ENCODE data around the gene CCDC200. TPM values are rescaled to one million over a fixed set of nuclear protein-coding genes. Genes with fewer than 3 reads are reported as not detected.

CCDC200 gene
- total and polyA plus RNA-seq, 2 donors (not counting 3 experiments of a cell fraction or from before 2014, with no cell fraction given), result not detected

- Histone ChIP-seq H3K4me1 (ENCODE audit: control insufficient read depth, extremely low read depth, insufficient read depth, low read length) (peaks cover 16% of the 10 kb centered on the region), H3K27me3 (ENCODE audit: control insufficient read depth in 2 of 2, insufficient read depth in 2 of 2, low read length in 2 of 2) (no peaks in the 10 kb centered on the region), H3K79me2 (ENCODE audit: control insufficient read depth, insufficient read depth, low read length) (peaks cover 5% of the 10 kb centered on the region), H3K9me1 (replicated peaks; ENCODE audit: control insufficient read depth, extremely low read depth, insufficient read depth, low read length) (no peaks in the 10 kb centered on the region), H3K9me3 (replicated peaks; ENCODE audit: control insufficient read depth, insufficient read depth, low read length) (no peaks in the 10 kb centered on the region), H3K4me3 (replicated peaks in 1 of 3; ENCODE audit: insufficient read depth in 1 of 3, low read depth in 1 of 3, low read length in 3 of 3) (peak overlapping the region; percentile 72 to 79 (median 75)), H3K9ac (replicated peaks; ENCODE audit: extremely low read depth, insufficient read depth, low read length) (peak overlapping the region; percentile 81), H3K4me2 (ENCODE audit: insufficient read depth, low read length) (peak overlapping the region; percentile 90), H3K36me3 (ENCODE audit: control insufficient read depth in 2 of 2, extremely low read depth in 1 of 2, insufficient read depth in 2 of 2, low read length in 2 of 2) (peaks cover 9 to 28% of the 10 kb centered on the region in 2 experiments), H2AFZ (ENCODE audit: low read depth, low read length) (peak overlapping the region; percentile 73), H4K20me1 (replicated peaks; ENCODE audit: control insufficient read depth, extremely low read depth, insufficient read depth, low read length) (no peaks in the 10 kb centered on the region), H3K27ac (ENCODE audit: insufficient read depth, low read depth, low read length) (peak overlapping the region; percentile 37)
- dilution Hi-C loops (cut with MboI; ENCODE audit: extremely low pct_ligation_motif_present, low sequenced_read_pairs), result no loop called here
- no peak for TF ChIP-seq GATA2 (IDR thresholded peaks at IDR 0.05; ENCODE audit: insufficient read depth, insufficient read length, low read depth, low read length)
- TF ChIP-seq POLR2A (IDR thresholded peaks at IDR 0.05; ENCODE audit: low read depth, low read length), result no peak
- no peak for TF ChIP-seq MYC (IDR thresholded peaks at IDR 0.05; ENCODE audit: low read depth, low read length)
- no TSS peak for BruUV-seq (replicated peaks)
- FAIRE-seq (peak; percentile 68), DNase-seq (ENCODE audit: low read depth, low spot score) (no peak)
- CTCF ChIA-PET, result interaction anchor here (1.1 to 3.9 kb wide), 7 partner anchors 9 to 188 kb away, joined by 3 to 22 read pairs (median 10); partner anchors contain the start of gene NBR1
- intact Hi-C loops (cut with micrococcal nuclease), result loop anchor here (1.0 kb wide), 1 partner anchor 189 kb away; no protein-coding TSS in a partner anchor
- POLR2A ChIA-PET, result interaction anchor here (1.5 to 2.9 kb wide), 2 partner anchors 9 to 102 kb away, joined by 4 to 43 read pairs; no protein-coding TSS in a partner anchor
Measured at GRCh38 chr17:43212641-43213490, 15.6 kb downstream of the CCDC200 start.

DNA sequence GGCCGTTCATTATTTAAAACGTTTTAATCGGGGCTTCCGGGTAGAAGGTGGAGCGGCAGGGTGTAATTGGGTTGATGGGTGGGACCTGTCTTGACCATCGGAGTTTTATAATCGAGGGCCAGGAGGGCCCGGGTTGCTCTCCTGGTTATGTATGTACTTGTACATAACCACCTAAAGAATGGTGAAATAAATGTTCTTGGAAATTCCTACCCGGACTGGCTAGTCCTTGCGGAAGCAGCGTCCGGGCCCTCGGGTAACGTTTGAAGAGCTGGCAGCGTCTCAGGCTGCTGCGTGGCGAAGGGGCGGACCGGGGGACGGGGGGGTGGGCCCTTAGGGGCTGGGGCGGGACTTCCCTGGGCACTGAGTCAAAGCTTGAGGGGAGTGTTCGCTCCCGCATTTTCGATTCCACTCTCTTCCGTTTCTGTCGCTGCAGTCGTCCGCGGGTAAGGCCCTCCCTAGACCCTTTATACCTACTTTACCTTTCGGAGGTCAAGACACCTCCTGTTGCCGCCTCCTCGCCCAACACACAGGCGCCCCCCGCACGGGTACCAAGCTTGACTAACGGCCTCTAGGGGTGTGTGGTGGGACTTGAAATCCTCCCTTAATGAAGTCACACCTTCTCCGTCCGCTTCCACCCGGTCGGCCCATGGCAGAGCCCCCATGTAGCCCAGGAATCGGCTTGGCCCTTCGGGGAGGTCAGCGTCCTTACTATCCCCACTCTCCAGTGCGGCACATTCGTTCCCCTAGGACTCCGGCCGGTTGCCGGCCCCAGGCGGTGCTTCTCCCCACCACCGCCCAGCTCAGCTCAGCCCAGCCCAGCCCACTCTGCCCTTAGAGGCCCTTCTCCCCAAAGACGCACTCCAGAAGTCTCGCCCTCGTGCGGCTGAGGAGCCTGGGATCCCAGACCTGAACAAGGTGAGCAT lies 16.7 kb downstream of the CCDC200 start, which contains the start of gene TMEM106A:
Gene TMEM106A, plus strand, starts transcription at position 396 of the 923 bp plus-strand sequence. CDS start 1,167 bp downstream, outside the sequence.
- Histone ChIP-seq H3K27me3 (ENCODE audit: control insufficient read depth in 2 of 2, insufficient read depth in 2 of 2, low read length in 2 of 2) (no peaks in the 10 kb centered on the region), H3K79me2 (ENCODE audit: control insufficient read depth, insufficient read depth, low read length) (peaks cover 5% of the 10 kb centered on the region), H3K9me1 (replicated peaks; ENCODE audit: control insufficient read depth, extremely low read depth, insufficient read depth, low read length) (no peaks in the 10 kb centered on the region), H3K4me2 (ENCODE audit: insufficient read depth, low read length) (peak within 1 kb of the TSS; percentile 91), H3K9ac (replicated peaks; ENCODE audit: extremely low read depth, insufficient read depth, low read length) (peak within 1 kb of the TSS; percentile 81), H3K9me3 (replicated peaks; ENCODE audit: control insufficient read depth, insufficient read depth, low read length) (no peaks in the 10 kb centered on the region), H3K27ac (ENCODE audit: insufficient read depth, low read depth, low read length) (peak within 1 kb of the TSS; percentile 72), H3K4me3 (replicated peaks in 1 of 3; ENCODE audit: insufficient read depth in 1 of 3, low read depth in 1 of 3, low read length in 3 of 3) (peak within 1 kb of the TSS; percentile 72 to 79 (median 75)), H3K4me1 (ENCODE audit: control insufficient read depth, extremely low read depth, insufficient read depth, low read length) (peaks cover 16% of the 10 kb centered on the region), H2AFZ (ENCODE audit: low read depth, low read length) (peak within 1 kb of the TSS; percentile 80), H4K20me1 (replicated peaks; ENCODE audit: control insufficient read depth, extremely low read depth, insufficient read depth, low read length) (no peaks in the 10 kb centered on the region), H3K36me3 (ENCODE audit: control insufficient read depth in 2 of 2, extremely low read depth in 1 of 2, insufficient read depth in 2 of 2, low read length in 2 of 2) (peaks cover 9 to 24% of the 10 kb centered on the region in 2 experiments)
- FAIRE-seq (peak; percentile 87), DNase-seq (ENCODE audit: low read depth, low spot score) (peak; percentile 87)
- TF ChIP-seq POLR2AphosphoS5 (IDR thresholded peaks at IDR 0.05; ENCODE audit: insufficient read depth, low read depth, low read length), result peak; percentile 73
- TF ChIP-seq POLR2A (IDR thresholded peaks at IDR 0.05; ENCODE audit: low read depth, low read length), result peak; percentile 96
- TF ChIP-seq, protein P1, sequence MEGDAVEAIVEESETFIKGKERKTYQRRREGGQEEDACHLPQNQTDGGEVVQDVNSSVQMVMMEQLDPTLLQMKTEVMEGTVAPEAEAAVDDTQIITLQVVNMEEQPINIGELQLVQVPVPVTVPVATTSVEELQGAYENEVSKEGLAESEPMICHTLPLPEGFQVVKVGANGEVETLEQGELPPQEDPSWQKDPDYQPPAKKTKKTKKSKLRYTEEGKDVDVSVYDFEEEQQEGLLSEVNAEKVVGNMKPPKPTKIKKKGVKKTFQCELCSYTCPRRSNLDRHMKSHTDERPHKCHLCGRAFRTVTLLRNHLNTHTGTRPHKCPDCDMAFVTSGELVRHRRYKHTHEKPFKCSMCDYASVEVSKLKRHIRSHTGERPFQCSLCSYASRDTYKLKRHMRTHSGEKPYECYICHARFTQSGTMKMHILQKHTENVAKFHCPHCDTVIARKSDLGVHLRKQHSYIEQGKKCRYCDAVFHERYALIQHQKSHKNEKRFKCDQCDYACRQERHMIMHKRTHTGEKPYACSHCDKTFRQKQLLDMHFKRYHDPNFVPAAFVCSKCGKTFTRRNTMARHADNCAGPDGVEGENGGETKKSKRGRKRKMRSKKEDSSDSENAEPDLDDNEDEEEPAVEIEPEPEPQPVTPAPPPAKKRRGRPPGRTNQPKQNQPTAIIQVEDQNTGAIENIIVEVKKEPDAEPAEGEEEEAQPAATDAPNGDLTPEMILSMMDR (IDR thresholded peaks at IDR 0.05; ENCODE audit: extremely low read depth in 1 of 2, insufficient read depth in 1 of 2, low read depth in 1 of 2, low read length in 2 of 2), result peak in 1 of 2 donors; percentile 47
- no peak for TF ChIP-seq MYC (IDR thresholded peaks at IDR 0.05; ENCODE audit: low read depth, low read length)
- intact Hi-C loops (cut with micrococcal nuclease) (loop anchor here (1.0 kb wide), 2 partner anchors 41 to 187 kb away; no protein-coding TSS in a partner anchor), dilution Hi-C loops (cut with MboI; ENCODE audit: extremely low pct_ligation_motif_present, low sequenced_read_pairs) (no loop called here)
- ChIA-PET POLR2A (interaction anchor here (0.7 to 2.9 kb wide), 5 partner anchors 9 to 104 kb away, joined by 3 to 43 read pairs (median 3); partner anchors contain the start of gene NBR1), CTCF (interaction anchor here (0.9 to 3.9 kb wide), 10 partner anchors 10 to 272 kb away, joined by 3 to 22 read pairs (median 8); partner anchors contain the start of genes DHX8 and NBR1)
- TSS peak; percentile 94 for BruUV-seq (replicated peaks)

Data from endothelial cell of umbilical vein (primary cell).